ENCODE measurements around the gene CIAO2A.

The CIAO2A gene

GRCh38 chr15:64050281-64051092 is 43.2 kb downstream of the CIAO2A start:
- Histone ChIP-seq H3K9me2 (replicated peaks; ENCODE audit: low read depth, low read length) (no peaks in the 10 kb centered on the region), H3K79me2 (ENCODE audit: insufficient read depth, low read length) (no peaks in the 10 kb centered on the region), H3K9ac (ENCODE audit: low read depth, low read length, poor library complexity, severe bottlenecking) (no peak overlapping the region), H2AFZ (ENCODE audit: low read length) (no peak overlapping the region), H3K4me3 (ENCODE audit: low read length, poor library complexity, severe bottlenecking) (no peak overlapping the region), H4K20me1 (ENCODE audit: insufficient read depth, low read length, poor library complexity, severe bottlenecking) (no peaks in the 10 kb centered on the region), H3K27me3 (ENCODE audit: insufficient read depth, low read length, poor library complexity, severe bottlenecking) (no peaks in the 10 kb centered on the region), H3K9me3 (ENCODE audit: insufficient read depth, low read depth, low read length) (no peaks in the 10 kb centered on the region), H3K36me3 (ENCODE audit: insufficient read depth, low read length) (no peaks in the 10 kb centered on the region), H3K4me1 (ENCODE audit: insufficient read depth, low read length, poor library complexity, severe bottlenecking) (no peaks in the 10 kb centered on the region), H3K4me2 (ENCODE audit: low read depth, low read length, poor library complexity, severe bottlenecking) (no peak overlapping the region), H3F3A (ENCODE audit: low read depth) (no peaks in the 10 kb centered on the region)
- TF ChIP-seq CTCF (conservative IDR thresholded peaks at IDR 0.05; ENCODE audit: low read length) (no peak), EZH2phosphoT487 (IDR thresholded peaks at IDR 0.05; ENCODE audit: borderline replicate concordance) (no peak)

- H3K79me2 ChIP-seq (ENCODE audit: insufficient read depth, low read length): no peaks in the 10 kb centered on the region
- H3K9me2 ChIP-seq (replicated peaks; ENCODE audit: low read depth, low read length): no peaks in the 10 kb centered on the region
- no peaks in the 10 kb centered on the region for H3K27me3 ChIP-seq (ENCODE audit: insufficient read depth, low read length, poor library complexity, severe bottlenecking)
- H3K4me1 ChIP-seq (ENCODE audit: insufficient read depth, low read length, poor library complexity, severe bottlenecking): no peaks in the 10 kb centered on the region
- H3K9me3 ChIP-seq (ENCODE audit: insufficient read depth, low read depth, low read length): no peaks in the 10 kb centered on the region
- no peak overlapping the region for H2AFZ ChIP-seq (ENCODE audit: low read length)
- no peak overlapping the region for H3K4me3 ChIP-seq (ENCODE audit: low read length, poor library complexity, severe bottlenecking)
- TF ChIP-seq EZH2phosphoT487 (IDR thresholded peaks at IDR 0.05; ENCODE audit: borderline replicate concordance) (no peak), CTCF (conservative IDR thresholded peaks at IDR 0.05; ENCODE audit: low read length) (no peak)
- no peak overlapping the region for H3K4me2 ChIP-seq (ENCODE audit: low read depth, low read length, poor library complexity, severe bottlenecking)
- no peak overlapping the region for H3K9ac ChIP-seq (ENCODE audit: low read depth, low read length, poor library complexity, severe bottlenecking)
- H4K20me1 ChIP-seq (ENCODE audit: insufficient read depth, low read length, poor library complexity, severe bottlenecking): no peaks in the 10 kb centered on the region
- H3F3A ChIP-seq (ENCODE audit: low read depth): no peaks in the 10 kb centered on the region
- no peaks in the 10 kb centered on the region for H3K36me3 ChIP-seq (ENCODE audit: insufficient read depth, low read length)
Measured at GRCh38 chr15:64048781-64049460, 44.7 kb downstream of the CIAO2A start.

- H3K9ac ChIP-seq (ENCODE audit: low read depth, low read length, poor library complexity, severe bottlenecking): no peak within 1 kb of the TSS
- H4K20me1 ChIP-seq (ENCODE audit: insufficient read depth, low read length, poor library complexity, severe bottlenecking): no peaks in the 10 kb centered on the region
- H3K4me2 ChIP-seq (ENCODE audit: low read depth, low read length, poor library complexity, severe bottlenecking): no peak within 1 kb of the TSS
- TF ChIP-seq EZH2phosphoT487 (IDR thresholded peaks at IDR 0.05; ENCODE audit: borderline replicate concordance): no peak
- peak; percentile 24; the same call in 1 of the 2 replicates for TF ChIP-seq CTCF (conservative IDR thresholded peaks at IDR 0.05; ENCODE audit: low read length)
- no peak within 1 kb of the TSS for H3K4me3 ChIP-seq (ENCODE audit: low read length, poor library complexity, severe bottlenecking)
- H3F3A ChIP-seq (ENCODE audit: low read depth): no peaks in the 10 kb centered on the region
- H2AFZ ChIP-seq (ENCODE audit: low read length): no peak within 1 kb of the TSS
- no peaks in the 10 kb centered on the region for H3K9me3 ChIP-seq (ENCODE audit: insufficient read depth, low read depth, low read length)
- H3K9me2 ChIP-seq (replicated peaks; ENCODE audit: low read depth, low read length): no peaks in the 10 kb centered on the region
- no peaks in the 10 kb centered on the region for H3K79me2 ChIP-seq (ENCODE audit: insufficient read depth, low read length)
- no peaks in the 10 kb centered on the region for H3K4me1 ChIP-seq (ENCODE audit: insufficient read depth, low read length, poor library complexity, severe bottlenecking)
- H3K36me3 ChIP-seq (ENCODE audit: insufficient read depth, low read length): no peaks in the 10 kb centered on the region
- H3K27me3 ChIP-seq (ENCODE audit: insufficient read depth, low read length, poor library complexity, severe bottlenecking): no peaks in the 10 kb centered on the region
Measured at GRCh38 chr15:64046421-64047153, 47.1 kb downstream of the CIAO2A start, which contains the start of gene DAPK2. Gene DAPK2 (minus strand): TSS chr15:64046485. CDS start chr15:64040261, 6,224 bp downstream.
